HL-60 (cell line): ENCODE results near the gene CREB3L4.
"Not testable (repeated sequence)": the region's sequence is repeated elsewhere in the genome, so short reads cannot be mapped to it uniquely, and the experiment has no call there.

Experiments
- DNase-seq, 2 experiments: peaks; one replicate each; pipeline ENCODE4 v3.0.0-alpha.2; 2010 to 2020; ENCODE audit warnings: low read depth in 1 of 2, low spot score in 1 of 2
- H3K27ac ChIP-seq: fragments of 250-450 bp; sonication (Bioruptor Pico); replicated peaks from 2 replicates; pipeline ENCODE4 v1.5.1; 2020; ENCODE audit warnings: mild to moderate bottlenecking, moderate library complexity
- H3K27me3 ChIP-seq: fragments of 250-450 bp; sonication (Bioruptor Pico); 2 replicates; pipeline ENCODE4 v1.5.1; 2021; ENCODE audit warnings: mild to moderate bottlenecking, moderate library complexity; ENCODE audit not compliant: insufficient read depth, poor library complexity, severe bottlenecking
- H3K4me3 ChIP-seq: replicated peaks from 2 replicates; pipeline ENCODE4 v1.5.1; 2011; ENCODE audit warnings: mild to moderate bottlenecking, control low read depth, low read length; ENCODE audit not compliant: insufficient read depth
- CTCF ChIP-seq: IDR thresholded peaks from one replicate; pipeline ENCODE4 v1.5.1; 2011; ENCODE audit warnings: low read length, control low read depth, inconsistent platforms; ENCODE audit not compliant: insufficient read depth
- GABPA ChIP-seq: IDR thresholded peaks from 2 replicates; pipeline ENCODE4 v1.6.1; 2012; ENCODE audit warnings: low read depth
- POLR2AphosphoS5 ChIP-seq: IDR thresholded peaks from 2 replicates; pipeline ENCODE4 v1.6.1; 2012; ENCODE audit warnings: low read depth
- REST ChIP-seq: IDR thresholded peaks from 2 replicates; pipeline ENCODE4 v1.6.1; 2012; ENCODE audit warnings: low read depth; ENCODE audit not compliant: insufficient replicate concordance
- SPI1 ChIP-seq: IDR thresholded peaks from 2 replicates; pipeline ENCODE4 v1.6.1; 2012; ENCODE audit warnings: low read depth, mild to moderate bottlenecking, borderline replicate concordance

Gene CREB3L4

GRCh38 chr1:153981735-153982134 is 14.0 kb downstream of the CREB3L4 start:
- H3K27ac ChIP-seq, DNase-seq: not testable (repeated sequence)
- peak; percentile 52; the same call in 1 of the 2 replicates for TF ChIP-seq SPI1

GRCh38 chr1:153984123-153984894 is 16.6 kb downstream of the CREB3L4 start:
- no peak overlapping the region for H3K4me3 ChIP-seq
- DNase-seq, result no peak

More at GRCh38 chr1:153981735-153982134, 14.0 kb downstream of the CREB3L4 start:
- H3K27me3 ChIP-seq, H3K4me3 ChIP-seq: not testable (repeated sequence)

GRCh38 chr1:153985341-153985912 is 17.7 kb downstream of the CREB3L4 start:
- H3K4me3 ChIP-seq, result no peak overlapping the region
- DNase-seq, result no peak
- TF ChIP-seq POLR2AphosphoS5, result no peak
- TF ChIP-seq GABPA, result no peak
- TF ChIP-seq SPI1, result no peak
- H3K27me3 ChIP-seq, result no peaks in the 10 kb centered on the region
- H3K27ac ChIP-seq, result no peak overlapping the region

More at GRCh38 chr1:153984123-153984894, 16.6 kb downstream of the CREB3L4 start:
- peak; percentile 53; the same call in 1 of the 2 replicates for TF ChIP-seq SPI1
- no peak for TF ChIP-seq GABPA
- H3K27ac ChIP-seq, result no peak overlapping the region
- no peaks in the 10 kb centered on the region for H3K27me3 ChIP-seq

GRCh38 chr1:153985941-153986761 is 18.4 kb downstream of the CREB3L4 start, which contains the start of gene RAB13:
RAB13 (minus strand) TSS chr1:153986339; CDS start chr1:153986236, 103 bp downstream.
- TF ChIP-seq SPI1 (no peak), POLR2AphosphoS5 (no peak), REST (no peak), GABPA (no peak), CTCF (no peak)
- peak within 1 kb of the TSS; percentile 11 for H3K4me3 ChIP-seq
- no peaks in the 10 kb centered on the region for H3K27me3 ChIP-seq
- H3K27ac ChIP-seq, result peak within 1 kb of the TSS; percentile 60
- no peak for DNase-seq

- Histone ChIP-seq H3K4me3 (peak overlapping the region; percentile 8; the same call in 1 of the 2 replicates), H3K27me3 (no peaks in the 10 kb centered on the region), H3K27ac (no peak overlapping the region; the same call in 1 of the 2 replicates)
- DNase-seq, result no peak
- TF ChIP-seq GABPA, result no peak
- TF ChIP-seq SPI1, result no peak
- no peak for TF ChIP-seq POLR2AphosphoS5
- no peak for TF ChIP-seq REST
- TF ChIP-seq CTCF, result no peak
These were observed 19.9 kb downstream of the CREB3L4 start for GRCh38 chr1:153987621-153988020.
